Measurements from ENCODE around the gene RALGAPB. TPM values are rescaled to one million over a fixed set of nuclear protein-coding genes. Genes with fewer than 3 reads are reported as not detected.

RALGAPB gene
- polyA plus RNA-seq, 3 donors: 33.7 to 36.5 (median 35.0) TPM

DNA sequence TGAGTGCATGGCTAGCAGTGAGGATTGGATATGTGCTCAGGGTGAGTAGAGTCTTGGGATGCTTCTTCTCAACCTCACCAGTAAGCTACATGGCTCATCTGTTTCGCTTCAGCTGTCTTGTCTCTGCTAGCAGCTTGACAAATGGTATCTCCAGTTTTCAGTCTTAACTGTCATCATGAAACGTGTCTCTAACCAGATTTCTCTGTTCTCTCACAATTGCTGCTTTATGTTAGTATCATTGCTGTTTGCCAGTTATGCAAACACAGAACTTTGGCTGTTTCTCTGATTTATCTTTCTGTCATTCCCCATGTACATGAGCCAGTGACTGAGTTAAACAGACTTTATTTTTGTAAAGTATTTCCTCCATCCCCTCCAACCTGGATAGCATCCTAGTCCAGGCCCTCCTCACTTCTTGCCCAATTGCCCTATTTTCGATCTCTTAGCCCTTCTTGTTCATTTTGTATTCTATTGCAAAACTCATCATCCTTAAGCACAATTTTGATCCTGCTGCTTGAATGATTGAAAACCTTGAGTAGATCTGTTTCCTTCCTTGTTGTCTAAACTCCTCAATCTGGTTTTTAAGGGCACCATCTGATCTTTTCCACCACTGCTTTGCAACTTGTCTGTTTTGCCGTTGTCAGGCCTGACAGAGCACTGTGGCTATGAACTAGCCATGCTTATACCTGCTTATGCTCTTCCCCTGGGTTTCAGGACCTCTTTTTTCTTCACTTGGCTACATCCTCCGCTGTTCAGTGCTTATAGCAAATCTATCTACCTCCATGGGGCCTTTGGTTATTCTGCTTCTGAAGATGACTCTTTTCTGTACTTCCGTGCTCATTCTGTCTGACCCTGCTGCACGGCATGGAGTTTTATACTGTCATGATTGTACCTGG lies 70.6 kb downstream of the RALGAPB start:
- DNase-seq (ENCODE audit: low read depth in 3 of 3, low spot score in 2 of 3): no peak

DNA sequence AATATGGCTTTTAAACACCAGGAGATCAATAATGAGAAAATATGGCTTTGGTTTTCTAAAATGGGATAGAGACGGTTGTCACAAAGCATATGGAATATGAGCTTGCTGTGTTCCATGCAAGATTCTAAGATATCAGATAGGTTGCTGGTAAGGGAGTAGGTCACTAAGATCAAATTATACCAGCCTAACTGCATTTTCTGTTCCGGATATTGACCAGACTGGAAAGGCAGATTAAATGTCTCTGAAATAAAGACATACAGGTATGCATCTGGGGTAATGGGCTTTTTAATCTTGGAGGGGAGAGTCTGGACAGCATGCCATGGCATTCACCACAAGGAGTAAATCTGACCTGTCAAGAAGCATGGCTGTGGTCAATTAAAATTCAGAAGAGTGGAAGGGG lies 73.1 kb downstream of the RALGAPB start:
- DNase-seq (ENCODE audit: low read depth in 3 of 3, low spot score in 2 of 3): no peak

DNA sequence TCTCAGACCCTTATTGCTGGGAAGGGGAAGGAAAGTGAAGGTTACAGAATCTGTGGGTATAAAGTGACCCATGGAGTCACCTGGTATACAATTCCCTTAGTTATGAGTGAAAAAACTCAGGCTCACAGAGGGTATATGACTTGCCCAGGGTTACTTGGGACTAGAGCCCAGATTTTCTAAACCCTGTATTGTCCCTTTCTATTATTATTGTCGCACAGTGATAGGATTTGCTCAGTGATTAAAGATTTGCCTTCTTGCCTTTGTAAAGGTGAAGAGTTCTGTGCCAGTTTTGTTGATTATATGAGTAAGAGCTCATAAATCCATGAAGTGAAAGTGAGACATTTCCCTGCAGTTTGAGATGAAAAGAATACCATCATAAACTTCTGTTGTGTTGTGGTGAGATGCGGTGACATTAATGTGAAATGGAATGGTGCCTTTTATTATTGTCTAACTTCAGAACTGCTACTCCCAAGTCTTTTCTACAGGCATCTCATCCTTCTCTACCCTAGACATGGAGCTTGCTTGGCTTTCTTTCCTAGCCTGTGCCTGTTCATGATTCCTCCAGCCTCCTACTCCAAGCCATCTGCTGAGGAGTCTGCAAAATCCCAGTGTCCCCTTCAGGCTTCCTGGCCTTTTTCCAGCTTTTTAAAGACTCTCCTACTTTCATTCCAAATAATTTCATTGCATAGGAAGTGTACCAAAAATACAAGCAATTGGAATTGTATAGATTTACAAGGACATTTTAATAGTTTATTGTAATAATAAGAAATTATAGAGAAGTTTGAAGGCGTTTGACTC lies 74.8 kb downstream of the RALGAPB start:
- DNase-seq (ENCODE audit: low read depth in 3 of 3, low spot score in 2 of 3): no peak

DNA sequence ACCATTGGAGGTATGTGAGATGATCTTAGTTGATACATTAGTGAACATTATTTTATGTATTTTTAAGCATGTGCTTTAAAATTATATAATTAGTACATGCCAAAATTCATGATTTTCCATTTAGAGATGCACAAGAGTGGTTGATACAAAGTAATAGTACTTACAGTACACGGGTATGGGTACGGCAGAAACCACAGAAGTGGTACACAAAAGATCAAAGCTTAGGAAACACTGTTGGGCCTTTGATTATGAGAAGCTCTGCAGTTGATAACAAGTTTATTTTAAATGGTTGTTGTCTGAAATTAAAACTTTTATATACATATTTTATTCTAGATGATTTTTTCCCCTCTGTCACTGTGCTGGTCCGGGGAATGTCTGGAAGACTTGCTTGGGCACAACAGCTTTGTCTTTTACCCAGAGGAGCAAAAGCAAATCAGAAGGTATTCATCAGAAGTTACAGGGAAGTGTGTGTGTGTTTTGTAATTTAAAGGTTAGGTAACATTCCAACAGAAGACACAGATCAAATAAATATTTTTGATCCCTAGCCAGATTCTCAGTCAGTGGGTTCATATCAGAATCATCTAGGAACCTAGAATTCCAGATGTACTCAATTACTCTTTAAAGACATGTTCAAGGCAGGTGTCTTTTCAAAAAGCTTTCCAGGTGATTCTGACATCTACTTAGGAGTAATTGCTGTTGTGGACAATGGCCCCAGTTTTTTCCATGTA lies 75.9 kb downstream of the RALGAPB start:
- no peak for DNase-seq (ENCODE audit: low read depth in 3 of 3, low spot score in 2 of 3)

DNA sequence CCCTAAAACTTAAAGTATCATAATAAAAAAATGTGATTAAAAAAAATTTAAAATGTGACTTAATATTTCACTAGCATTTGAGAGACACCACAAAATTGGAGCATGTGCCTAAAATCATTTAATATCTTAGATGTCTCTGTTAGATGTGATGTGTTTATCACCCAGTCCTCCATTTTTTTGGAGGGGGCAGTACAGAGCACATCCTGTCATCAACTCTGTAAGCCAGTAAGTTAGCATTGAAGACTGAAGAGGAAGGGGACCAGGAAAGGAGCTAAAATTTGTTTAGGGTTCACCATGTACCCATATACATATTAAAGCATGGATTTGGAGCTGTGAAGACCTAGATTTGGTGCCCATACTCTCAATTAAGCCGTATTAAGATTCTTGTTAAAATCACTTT lies 77.6 kb downstream of the RALGAPB start:
- DNase-seq (ENCODE audit: low read depth in 3 of 3, low spot score in 2 of 3): no peak

DNA sequence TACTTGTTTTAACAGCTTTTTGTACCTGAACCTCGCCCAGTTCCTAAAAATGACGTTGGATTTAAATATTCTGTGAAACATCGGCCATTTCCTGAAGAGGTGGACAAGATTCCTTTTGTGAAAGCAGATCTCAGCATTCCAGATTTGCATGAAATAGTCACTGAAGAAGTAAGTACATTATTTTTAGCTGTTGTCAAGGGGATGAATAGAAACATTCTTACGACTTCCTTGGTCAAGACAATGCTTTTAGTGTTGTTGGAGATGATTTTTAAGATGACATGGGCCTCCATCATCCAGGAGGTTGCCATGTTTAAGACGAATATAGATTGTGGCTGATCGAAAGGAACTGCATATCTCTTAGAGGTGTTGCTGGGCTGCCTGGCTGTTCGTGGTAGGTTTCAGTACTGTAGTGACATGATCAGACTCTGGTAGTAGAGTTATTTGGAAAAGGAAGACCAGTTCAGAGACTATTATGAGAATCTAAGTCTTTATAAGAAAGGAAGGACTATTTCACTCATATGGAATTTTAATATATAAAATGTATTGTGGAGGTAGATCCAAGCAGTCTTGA lies 78.5 kb downstream of the RALGAPB start:
- no peak for DNase-seq (ENCODE audit: low read depth in 3 of 3, low spot score in 2 of 3)

DNA sequence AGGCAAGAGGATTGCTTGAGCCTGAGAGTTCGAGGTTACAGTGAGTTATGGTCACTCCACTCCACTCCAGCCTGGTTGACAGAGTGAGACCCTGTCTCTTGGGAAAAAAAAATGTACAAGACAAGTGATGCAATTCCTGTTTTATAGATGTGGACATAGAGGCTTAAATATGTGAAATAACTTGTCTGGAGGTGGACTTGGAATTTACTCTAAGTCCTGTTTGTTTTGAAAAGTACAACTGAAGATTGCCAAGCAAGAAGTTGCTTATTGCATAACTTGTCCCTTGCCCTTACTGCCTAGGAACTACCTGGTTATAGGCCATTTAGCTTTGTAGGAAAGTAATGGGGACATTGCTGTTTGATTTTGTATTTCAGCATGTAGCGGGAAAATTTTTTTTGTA lies 82.3 kb downstream of the RALGAPB start:
- no peak for DNase-seq (ENCODE audit: low read depth in 3 of 3, low spot score in 2 of 3)

DNA sequence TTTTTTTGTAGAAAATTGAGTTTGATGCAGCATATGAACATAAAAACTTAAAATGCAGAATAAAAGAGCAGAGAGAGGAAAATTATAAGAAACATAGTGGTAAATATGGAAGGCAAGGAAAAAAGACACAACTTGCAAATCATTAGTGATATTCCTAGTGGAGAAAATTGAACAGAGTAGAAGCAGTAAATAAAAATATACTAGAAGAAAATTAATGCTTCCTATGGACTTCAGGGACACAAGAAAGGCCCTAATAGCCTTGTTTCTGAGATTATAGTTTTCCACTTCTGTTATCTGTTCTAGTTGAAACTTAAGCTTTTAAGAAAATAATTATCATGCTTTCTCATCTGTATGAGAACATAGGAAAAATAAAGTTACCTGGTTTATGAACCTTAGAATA lies 82.8 kb downstream of the RALGAPB start:
- DNase-seq (ENCODE audit: low read depth in 3 of 3, low spot score in 2 of 3): no peak

DNA sequence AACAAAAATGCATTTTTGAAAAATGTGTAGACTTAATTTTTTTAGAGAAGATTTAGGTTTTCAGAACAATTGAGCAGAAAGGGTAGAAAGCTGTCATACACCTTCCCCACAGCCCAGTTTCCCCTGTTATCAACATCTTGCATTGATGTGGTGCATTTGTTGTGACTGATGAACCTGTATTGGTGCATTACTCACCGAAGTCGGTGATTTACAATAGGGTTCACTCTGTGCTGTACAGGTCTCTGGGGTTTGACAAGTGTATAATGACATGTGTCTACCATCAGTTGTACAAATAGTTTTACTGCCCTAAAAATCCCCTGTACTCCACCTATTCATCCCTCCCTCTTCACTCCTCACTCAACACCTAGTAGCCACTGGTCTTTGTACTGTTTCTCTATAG lies 84.5 kb downstream of the RALGAPB start:
- no peak for DNase-seq (ENCODE audit: low read depth in 3 of 3, low spot score in 2 of 3)

DNA sequence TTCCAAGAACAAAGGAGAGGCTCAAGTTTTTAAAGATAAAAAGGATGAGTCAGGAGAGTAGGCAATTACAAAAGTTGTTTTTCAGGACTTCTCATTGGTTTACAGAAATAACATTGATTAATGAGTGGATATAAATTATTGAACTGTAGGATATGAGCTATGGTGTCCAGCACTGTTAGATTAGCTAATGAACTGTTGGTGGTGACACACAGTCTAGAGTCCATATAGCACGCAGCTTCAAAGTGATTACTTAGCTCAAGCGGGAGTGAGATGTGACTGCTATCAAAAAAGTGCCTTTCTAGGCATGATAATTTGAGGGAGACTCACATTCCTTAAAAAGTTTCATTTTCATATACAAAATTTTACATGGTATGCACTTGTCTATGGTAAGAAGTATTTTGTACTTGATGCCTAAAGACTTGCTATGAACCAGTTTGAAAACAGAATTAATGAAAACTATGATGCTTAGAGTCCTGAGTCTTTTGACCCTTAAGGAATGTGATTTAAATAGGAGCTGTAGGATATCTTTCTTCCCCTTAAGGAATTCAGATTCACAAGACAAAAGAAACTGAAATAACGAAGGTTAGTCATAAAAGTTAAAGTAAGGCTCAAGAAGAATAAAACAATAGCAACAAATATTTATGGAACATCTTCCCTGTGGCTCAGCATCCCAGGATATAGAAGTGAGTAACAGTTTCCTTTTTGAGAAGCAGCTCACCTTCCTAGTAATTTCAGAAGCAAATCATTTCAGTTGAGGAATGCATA lies 86.1 kb downstream of the RALGAPB start:
- DNase-seq (ENCODE audit: low read depth in 3 of 3, low spot score in 2 of 3): no peak

DNA sequence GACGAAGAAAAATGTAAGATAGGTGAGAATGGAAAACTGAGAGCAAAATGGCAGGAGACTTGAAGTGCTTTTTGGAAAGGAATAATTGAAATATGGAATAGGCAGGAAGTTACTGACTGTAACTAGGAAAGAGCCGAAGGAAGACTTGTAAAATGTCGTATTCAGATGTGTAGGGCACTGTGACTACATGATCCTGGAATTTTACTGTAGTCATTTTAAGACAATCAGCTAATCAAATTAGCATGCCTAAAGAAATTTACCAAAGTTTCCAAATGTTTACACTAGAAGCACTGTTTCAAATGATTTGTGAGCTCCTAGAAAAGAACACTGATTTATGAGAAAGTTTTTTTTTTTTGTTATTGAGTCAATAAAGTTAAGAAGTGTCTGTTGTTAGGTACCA lies 87.1 kb downstream of the RALGAPB start:
- no peak for DNase-seq (ENCODE audit: low read depth in 3 of 3, low spot score in 2 of 3)

DNA sequence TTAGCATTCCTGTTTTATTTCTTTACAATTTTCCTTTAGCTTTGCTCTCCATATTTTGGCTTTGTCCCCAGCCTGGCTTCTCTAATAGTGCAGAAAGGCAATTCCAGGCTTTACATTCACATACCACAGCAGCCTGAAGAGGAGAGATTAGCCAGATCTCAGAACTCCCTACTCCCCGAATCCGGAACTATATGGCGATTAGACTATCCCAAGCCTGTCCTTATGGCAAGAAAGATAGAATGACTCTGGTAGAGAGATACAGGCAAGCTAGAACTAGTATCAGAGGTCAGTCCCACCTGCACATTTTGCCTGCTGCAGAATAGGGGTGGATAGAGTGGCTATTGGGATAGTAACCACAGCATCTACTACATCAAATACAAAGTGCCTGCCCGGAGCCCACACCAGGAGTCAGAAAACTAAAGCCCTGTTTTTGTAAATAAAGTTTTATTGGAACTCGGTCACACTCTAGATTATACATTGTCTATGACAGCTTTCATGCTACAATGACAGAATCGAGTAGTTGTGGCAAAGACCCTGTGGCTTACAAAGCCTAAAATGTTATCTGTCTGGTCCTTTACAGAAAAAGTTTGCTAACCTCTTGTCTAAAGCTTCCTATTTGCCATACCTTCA lies 91.3 kb downstream of the RALGAPB start:
- DNase-seq (ENCODE audit: low read depth in 3 of 3, low spot score in 2 of 3): no peak

DNA sequence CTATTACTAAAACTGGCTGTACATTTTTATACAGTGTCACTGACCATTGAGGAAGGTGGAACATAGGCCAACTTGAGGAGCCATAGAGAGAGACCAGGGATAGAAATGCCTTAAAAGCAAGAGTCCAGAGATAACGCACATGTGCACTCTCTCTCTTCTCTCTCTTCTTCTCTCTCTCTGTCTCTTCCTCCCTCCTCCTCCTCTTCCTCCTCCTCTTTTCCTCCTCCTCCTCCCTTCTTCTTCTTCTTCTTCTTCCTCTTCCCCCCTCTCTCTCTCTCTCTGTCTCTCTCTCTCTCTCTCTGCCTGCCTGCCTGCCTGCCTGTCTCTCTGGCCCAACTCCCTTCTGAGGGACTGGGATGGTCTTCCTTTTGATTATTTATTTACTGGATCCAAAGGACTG lies 92.0 kb downstream of the RALGAPB start:
- DNase-seq (ENCODE audit: low read depth in 3 of 3, low spot score in 2 of 3): no peak

DNA sequence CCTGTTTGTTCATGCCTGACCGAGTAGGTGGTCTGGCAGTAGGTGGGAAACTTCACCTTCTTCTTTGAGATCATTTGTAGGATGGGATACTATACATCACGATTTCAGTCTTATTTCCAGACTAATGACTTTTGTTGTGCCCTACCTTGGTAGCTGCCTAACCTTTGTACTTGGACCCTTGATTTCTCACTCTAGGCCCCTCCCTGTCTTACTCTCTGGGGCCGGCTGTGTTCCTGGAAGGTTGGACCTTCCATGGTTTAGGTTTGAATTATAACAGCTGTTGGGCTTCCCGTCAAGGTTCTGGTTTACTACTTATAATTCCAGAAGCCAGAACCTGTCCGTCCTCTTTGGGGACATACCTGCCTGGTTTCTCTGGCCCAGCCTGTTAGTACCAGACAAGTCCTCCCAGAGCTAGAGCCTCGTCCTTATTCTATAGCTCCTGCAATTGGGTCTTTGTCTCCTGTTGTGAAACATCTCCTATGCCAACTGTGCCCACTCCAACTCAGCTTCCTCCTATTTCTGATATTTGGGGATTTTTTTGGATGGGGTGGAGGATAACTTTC lies 93.5 kb downstream of the RALGAPB start:
- no peak for DNase-seq (ENCODE audit: low read depth in 3 of 3, low spot score in 2 of 3)

DNA sequence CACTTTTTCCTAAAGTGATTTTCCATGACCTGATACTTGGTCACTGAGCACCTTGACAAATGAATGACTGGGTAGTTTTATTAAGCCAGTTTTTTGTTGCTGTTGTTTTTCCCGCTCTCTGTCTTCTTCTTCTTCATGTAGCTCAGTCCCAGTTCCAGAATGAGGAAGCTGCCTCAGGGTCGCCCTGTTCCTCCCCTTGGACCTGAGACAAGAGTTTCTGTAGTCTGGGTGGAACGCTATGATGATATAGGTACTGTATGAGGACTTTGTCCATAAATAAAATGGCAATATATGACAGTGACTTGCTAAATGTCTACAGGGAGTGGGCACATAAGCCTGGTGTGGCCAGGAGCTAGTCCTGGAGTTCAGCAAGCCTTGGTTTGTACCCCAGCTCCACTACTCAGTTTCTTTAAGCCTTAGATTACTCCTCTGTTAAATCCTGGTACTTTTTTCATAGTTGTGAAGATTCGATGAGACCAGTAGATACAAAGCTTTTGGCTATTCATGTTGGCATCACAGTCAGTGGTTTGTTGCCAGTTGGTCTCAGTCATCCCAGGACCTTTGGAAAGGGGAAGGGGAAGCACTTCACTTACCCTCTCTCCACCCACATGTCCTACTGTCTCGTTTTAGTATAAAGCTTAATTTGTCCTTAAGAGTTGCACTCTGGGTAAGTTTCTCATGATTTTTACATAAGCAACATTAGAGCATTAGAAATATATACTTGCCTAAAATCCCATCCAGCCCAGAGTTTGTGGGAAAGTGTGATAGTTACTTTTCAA lies 97.3 kb downstream of the RALGAPB start:
- DNase-seq (ENCODE audit: low read depth in 3 of 3, low spot score in 2 of 3): no peak

DNA sequence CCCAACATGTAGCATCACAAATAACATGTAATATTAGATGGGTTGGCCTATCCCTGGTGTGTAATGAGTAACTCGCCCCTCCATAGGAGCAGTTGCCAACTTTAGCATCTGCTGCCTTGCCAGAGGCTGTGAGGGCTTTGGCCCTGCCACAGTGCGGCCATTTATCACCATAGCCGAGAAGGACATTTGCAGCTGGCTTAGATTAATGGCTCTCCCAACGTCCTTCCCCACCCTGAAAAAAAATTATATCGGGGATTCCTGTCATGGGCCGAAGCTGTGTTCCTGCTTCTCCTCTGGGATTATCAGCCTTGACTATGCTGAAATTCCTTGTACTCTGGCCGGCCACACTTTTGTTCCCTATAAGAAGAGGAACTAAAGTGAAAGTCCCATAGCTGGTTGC lies 100.8 kb downstream of the RALGAPB start:
- DNase-seq (ENCODE audit: low read depth in 3 of 3, low spot score in 2 of 3): no peak

DNA sequence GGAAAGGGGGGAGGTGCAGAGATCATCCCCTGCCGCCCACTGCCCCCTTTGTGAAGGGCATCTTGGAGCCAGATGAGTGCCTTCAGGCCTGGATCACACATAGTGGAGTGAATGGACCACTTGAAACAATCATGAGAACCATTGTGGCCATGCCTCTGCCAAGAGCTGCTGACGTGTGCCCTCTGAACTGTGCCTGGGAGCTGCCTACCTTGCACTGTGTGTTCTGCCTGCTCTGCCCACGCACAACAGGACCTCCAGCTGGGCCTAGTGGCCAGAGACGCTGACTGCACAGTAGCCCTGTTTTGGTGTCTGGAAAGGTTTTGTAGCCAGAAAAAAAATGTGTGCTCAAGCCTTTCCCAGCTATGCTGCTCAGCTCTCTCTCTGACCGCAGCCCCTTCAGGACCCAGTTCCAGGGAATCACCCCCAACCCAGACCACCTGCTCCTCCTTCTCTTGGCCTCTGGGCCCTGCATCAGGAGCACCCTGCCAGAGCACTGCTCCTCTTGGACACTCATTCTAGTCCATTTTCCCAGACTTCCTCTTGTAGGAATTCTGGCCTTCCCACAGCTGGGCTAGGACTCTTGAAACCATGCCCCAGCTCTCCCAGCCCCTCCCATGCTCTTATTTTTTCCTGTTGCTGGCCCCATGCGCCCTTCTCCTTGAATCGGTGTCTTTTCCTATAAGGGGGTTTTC lies 106.7 kb downstream of the RALGAPB start:
- DNase-seq (ENCODE audit: low read depth in 3 of 3, low spot score in 2 of 3): no peak

DNA sequence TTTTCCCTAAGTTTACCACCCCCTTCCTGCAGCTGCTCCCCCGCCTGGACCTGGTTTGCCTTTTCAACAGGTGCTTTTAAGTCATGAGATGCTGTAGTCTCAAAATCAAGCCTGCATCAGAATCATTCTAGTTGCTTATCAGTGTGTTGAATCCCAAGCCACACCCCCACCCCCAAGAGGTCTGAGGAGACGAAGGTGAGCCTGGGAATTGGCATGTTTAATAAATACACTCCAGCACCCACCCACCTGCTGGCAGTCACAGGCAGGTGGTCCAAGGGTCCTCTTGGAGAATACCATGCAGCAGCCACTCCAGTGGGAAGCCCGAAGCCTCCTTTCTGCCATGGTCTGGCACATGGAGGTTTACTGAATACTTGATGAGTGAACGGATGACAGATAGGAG lies 107.3 kb downstream of the RALGAPB start:
- no peak for DNase-seq (ENCODE audit: low read depth in 3 of 3, low spot score in 2 of 3)

Measured in right renal cortex interstitium (tissue), 3 donors.